HL-60 (cell line): ENCODE results near the gene RAD23A.

Source experiments
- DNase-seq, 2 experiments: peaks; one replicate each; pipeline ENCODE4 v3.0.0-alpha.2; 2010 to 2020; ENCODE audit warnings: low read depth in 1 of 2, low spot score in 1 of 2
- H3K27ac ChIP-seq: fragments of 250-450 bp; sonication (Bioruptor Pico); replicated peaks from 2 replicates; pipeline ENCODE4 v1.5.1; 2020; ENCODE audit warnings: mild to moderate bottlenecking, moderate library complexity
- H3K27me3 ChIP-seq: fragments of 250-450 bp; sonication (Bioruptor Pico); 2 replicates; pipeline ENCODE4 v1.5.1; 2021; ENCODE audit warnings: mild to moderate bottlenecking, moderate library complexity; ENCODE audit not compliant: insufficient read depth, poor library complexity, severe bottlenecking
- H3K4me3 ChIP-seq: replicated peaks from 2 replicates; pipeline ENCODE4 v1.5.1; 2011; ENCODE audit warnings: mild to moderate bottlenecking, control low read depth, low read length; ENCODE audit not compliant: insufficient read depth
- CTCF ChIP-seq: IDR thresholded peaks from one replicate; pipeline ENCODE4 v1.5.1; 2011; ENCODE audit warnings: low read length, control low read depth, inconsistent platforms; ENCODE audit not compliant: insufficient read depth
- GABPA ChIP-seq: IDR thresholded peaks from 2 replicates; pipeline ENCODE4 v1.6.1; 2012; ENCODE audit warnings: low read depth
- POLR2AphosphoS5 ChIP-seq: IDR thresholded peaks from 2 replicates; pipeline ENCODE4 v1.6.1; 2012; ENCODE audit warnings: low read depth
- REST ChIP-seq: IDR thresholded peaks from 2 replicates; pipeline ENCODE4 v1.6.1; 2012; ENCODE audit warnings: low read depth; ENCODE audit not compliant: insufficient replicate concordance
- SPI1 ChIP-seq: IDR thresholded peaks from 2 replicates; pipeline ENCODE4 v1.6.1; 2012; ENCODE audit warnings: low read depth, mild to moderate bottlenecking, borderline replicate concordance

The RAD23A gene

GRCh38 chr19:12918253-12918652 lies 27.4 kb upstream of the RAD23A start:
- Histone ChIP-seq H3K27ac (no peak overlapping the region; the same call in 1 of the 2 replicates), H3K27me3 (no peaks in the 10 kb centered on the region), H3K4me3 (no peak overlapping the region)
- DNase-seq = no peak
- no peak for TF ChIP-seq REST
- no peak for TF ChIP-seq SPI1

- TF ChIP-seq REST (no peak), POLR2AphosphoS5 (peak; percentile 9; the same call in 1 of the 2 replicates)
Measured at GRCh38 chr19:12921047-12921446, 24.6 kb upstream of the RAD23A start.

GRCh38 chr19:12922959-12923358 lies 22.7 kb upstream of the RAD23A start:
- Histone ChIP-seq H3K4me3 (no peak overlapping the region), H3K27ac (no peak overlapping the region), H3K27me3 (no peaks in the 10 kb centered on the region)
- no peak for DNase-seq
- TF ChIP-seq SPI1 = no peak
- TF ChIP-seq GABPA = no peak
- no peak for TF ChIP-seq CTCF
- no peak for TF ChIP-seq REST
- 0 out of 2 replicates have a peak, but pooled peaks have one; percentile 24 for TF ChIP-seq POLR2AphosphoS5

More at GRCh38 chr19:12921047-12921446, 24.6 kb upstream of the RAD23A start:
- Histone ChIP-seq H3K4me3 (no peak overlapping the region), H3K27ac (peak overlapping the region; percentile 73), H3K27me3 (no peaks in the 10 kb centered on the region)
- no peak for DNase-seq

- DNase-seq = no peak
- no peak; the same call in 1 of the 2 replicates for TF ChIP-seq POLR2AphosphoS5
- TF ChIP-seq GABPA = no peak
- TF ChIP-seq SPI1 = no peak
- no peak for TF ChIP-seq CTCF
- TF ChIP-seq REST = no peak
- H3K27ac ChIP-seq = no peak overlapping the region
- no peaks in the 10 kb centered on the region for H3K27me3 ChIP-seq
- no peak overlapping the region for H3K4me3 ChIP-seq
Measured at GRCh38 chr19:12924621-12925310, 20.9 kb upstream of the RAD23A start.
